ENCODE results near the gene ZDHHC19.
"Not testable (repeated sequence)": the region's sequence is repeated elsewhere in the genome, so short reads cannot be mapped to it uniquely, and the experiment has no call there.

ZDHHC19 gene, protein sequence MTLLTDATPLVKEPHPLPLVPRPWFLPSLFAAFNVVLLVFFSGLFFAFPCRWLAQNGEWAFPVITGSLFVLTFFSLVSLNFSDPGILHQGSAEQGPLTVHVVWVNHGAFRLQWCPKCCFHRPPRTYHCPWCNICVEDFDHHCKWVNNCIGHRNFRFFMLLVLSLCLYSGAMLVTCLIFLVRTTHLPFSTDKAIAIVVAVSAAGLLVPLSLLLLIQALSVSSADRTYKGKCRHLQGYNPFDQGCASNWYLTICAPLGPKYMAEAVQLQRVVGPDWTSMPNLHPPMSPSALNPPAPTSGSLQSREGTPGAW

DNA sequence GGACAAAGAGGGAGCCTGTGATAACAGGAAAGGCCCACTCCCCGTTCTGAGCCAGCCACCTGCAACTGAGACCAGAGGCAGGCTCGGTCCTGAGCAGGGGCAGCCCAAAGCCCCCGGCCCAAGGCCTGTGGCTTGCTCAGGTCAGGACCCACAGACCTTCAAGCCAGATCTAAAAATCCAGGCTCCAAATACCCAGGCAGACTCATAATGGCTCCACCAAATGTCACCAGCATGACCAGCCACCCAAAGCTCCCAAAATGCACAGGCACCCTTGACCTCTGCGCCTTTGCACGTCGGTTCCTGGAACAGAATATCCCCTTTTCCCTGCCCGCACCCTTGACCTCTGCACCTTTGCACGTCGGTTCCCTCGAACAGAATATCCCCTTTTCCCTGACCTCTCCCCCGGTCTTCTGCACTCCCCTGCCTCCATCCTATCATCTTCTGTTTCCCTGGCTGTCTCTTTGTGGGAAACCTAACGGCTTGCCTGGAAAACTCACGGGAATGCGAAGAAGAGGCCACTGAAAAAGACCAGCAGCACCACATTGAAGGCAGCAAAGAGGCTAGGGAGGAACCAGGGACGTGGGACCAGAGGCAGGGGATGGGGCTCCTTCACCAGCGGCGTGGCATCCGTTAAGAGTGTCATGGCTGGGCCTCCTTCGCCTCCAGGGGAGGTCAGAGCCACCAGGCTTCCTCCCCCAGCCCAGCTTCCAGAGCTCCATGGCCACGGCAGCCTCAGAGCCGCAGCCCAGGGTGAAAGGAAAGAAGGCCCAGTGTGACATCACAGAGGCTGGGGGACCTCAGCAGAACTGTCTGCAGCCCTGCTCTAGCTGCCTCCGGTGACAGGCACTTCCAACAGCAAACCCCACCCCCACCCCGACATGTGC lies at the start of gene ZDHHC19:
Gene ZDHHC19, minus strand, starts transcription at position 728 of the 884 bp plus-strand sequence. Its CDS starts 85 bp downstream, at position 643.
- Mint-ChIP-seq H3K36me3 (no peaks in the 10 kb centered on the region), H3K27me3 (no peaks in the 10 kb centered on the region), H3K4me3 (no peak within 1 kb of the TSS), H3K27ac (no peak within 1 kb of the TSS), H3K4me1 (peaks cover 3% of the 10 kb centered on the region), H3K9me3 (no peaks in the 10 kb centered on the region)

- H3K36me3 Mint-ChIP-seq = peaks cover 16% of the 10 kb centered on the region
- no peak overlapping the region for H3K4me3 Mint-ChIP-seq
- no peak overlapping the region for H3K27ac Mint-ChIP-seq
- H3K27me3 Mint-ChIP-seq = no peaks in the 10 kb centered on the region
- H3K9me3 Mint-ChIP-seq = no peaks in the 10 kb centered on the region
- peaks cover 6% of the 10 kb centered on the region for H3K4me1 Mint-ChIP-seq
These were observed 49.6 kb upstream of the ZDHHC19 start for GRCh38 chr3:196260784-196261183.

GRCh38 chr3:196255776-196256175 lies 44.6 kb upstream of the ZDHHC19 start:
- Mint-ChIP-seq H3K4me1 (no peaks in the 10 kb centered on the region), H3K27ac (peak overlapping the region; percentile 55), H3K36me3 (peaks cover 4% of the 10 kb centered on the region)

GRCh38 chr3:196254376-196255283 lies 43.4 kb upstream of the ZDHHC19 start:
- no peaks in the 10 kb centered on the region for H3K4me1 Mint-ChIP-seq
- H3K27me3 Mint-ChIP-seq = no peaks in the 10 kb centered on the region
- no peaks in the 10 kb centered on the region for H3K9me3 Mint-ChIP-seq
- H3K27ac Mint-ChIP-seq = no peak overlapping the region
- no peak overlapping the region for H3K4me3 Mint-ChIP-seq
- H3K36me3 Mint-ChIP-seq = peaks cover 2% of the 10 kb centered on the region

More at GRCh38 chr3:196255776-196256175, 44.6 kb upstream of the ZDHHC19 start:
- Mint-ChIP-seq H3K9me3 (no peaks in the 10 kb centered on the region), H3K27me3 (no peaks in the 10 kb centered on the region), H3K4me3 (no peak overlapping the region)

DNA sequence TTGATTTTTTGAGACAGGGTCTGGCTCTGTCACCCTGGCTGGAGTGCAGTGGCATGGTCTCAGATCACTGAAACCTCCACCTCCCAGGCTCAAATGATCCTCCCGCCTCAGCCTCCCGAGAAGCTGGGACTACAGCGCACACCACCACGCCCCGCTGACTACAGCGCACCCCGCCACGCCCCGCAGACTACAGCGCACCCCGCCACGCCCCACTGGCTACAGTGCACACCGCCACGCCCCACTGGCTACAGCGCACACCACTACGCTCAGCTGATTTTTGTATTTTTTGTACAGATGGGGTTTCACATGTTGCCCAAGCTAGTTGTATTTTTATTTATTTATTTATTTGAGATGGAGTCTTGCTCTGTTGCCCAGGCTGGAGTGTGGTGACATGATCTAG lies 40.7 kb upstream of the ZDHHC19 start:
- Mint-ChIP-seq H3K27ac (no peak overlapping the region), H3K36me3 (peaks cover 5% of the 10 kb centered on the region), H3K4me1 (no peaks in the 10 kb centered on the region), H3K9me3 (no peaks in the 10 kb centered on the region), H3K4me3 (no peak overlapping the region), H3K27me3 (no peaks in the 10 kb centered on the region)

DNA sequence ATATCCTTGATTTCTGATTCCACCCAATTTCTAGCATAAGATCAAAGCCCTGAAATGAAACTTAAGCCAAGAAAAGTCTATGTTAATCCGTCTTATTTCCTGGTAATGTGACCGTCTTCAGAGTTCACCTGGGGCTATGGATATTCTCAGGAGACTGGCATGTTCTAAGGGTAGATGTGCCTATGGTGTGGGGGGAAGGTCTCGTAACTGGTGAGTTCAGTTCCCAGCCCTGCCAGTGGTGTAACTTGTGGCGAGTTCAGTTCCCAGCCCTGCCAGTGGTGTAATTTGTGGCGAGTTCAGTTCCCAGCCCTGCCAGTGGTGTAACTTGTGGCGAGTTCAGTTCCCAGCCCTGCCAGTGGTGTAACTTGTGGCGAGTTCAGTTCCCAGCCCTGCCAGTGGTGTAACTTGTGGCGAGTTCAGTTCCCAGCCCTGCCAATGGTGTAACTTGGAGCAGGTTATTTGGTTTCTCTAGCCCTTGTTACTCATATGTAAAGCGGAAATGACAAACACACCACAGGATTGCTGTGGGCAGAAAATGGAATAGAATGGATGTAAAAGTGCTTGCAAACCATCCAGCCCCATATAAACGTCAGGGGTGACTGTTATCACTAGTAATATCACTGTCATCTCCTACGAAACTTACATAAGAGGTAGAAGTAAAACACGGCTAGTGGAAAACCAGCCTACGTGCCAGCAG lies 35.6 kb upstream of the ZDHHC19 start:
- Mint-ChIP-seq H3K27me3 (no peaks in the 10 kb centered on the region), H3K36me3 (peaks cover 9% of the 10 kb centered on the region), H3K4me1 (no peaks in the 10 kb centered on the region), H3K4me3 (no peak overlapping the region), H3K9me3 (no peaks in the 10 kb centered on the region), H3K27ac (no peak overlapping the region)

- not testable (repeated sequence) for H3K27me3 Mint-ChIP-seq, H3K27ac Mint-ChIP-seq, H3K4me3 Mint-ChIP-seq, H3K4me1 Mint-ChIP-seq, H3K9me3 Mint-ChIP-seq
- peaks cover 12% of the 10 kb centered on the region for H3K36me3 Mint-ChIP-seq
These were observed 33.0 kb upstream of the ZDHHC19 start for GRCh38 chr3:196244166-196244565.

GRCh38 chr3:196241704-196242103 lies 30.5 kb upstream of the ZDHHC19 start:
- no peaks in the 10 kb centered on the region for H3K4me1 Mint-ChIP-seq
- no peaks in the 10 kb centered on the region for H3K9me3 Mint-ChIP-seq
- H3K27me3 Mint-ChIP-seq = no peaks in the 10 kb centered on the region
- H3K36me3 Mint-ChIP-seq = peaks cover 9% of the 10 kb centered on the region
- H3K27ac Mint-ChIP-seq = no peak overlapping the region
- no peak overlapping the region for H3K4me3 Mint-ChIP-seq

DNA sequence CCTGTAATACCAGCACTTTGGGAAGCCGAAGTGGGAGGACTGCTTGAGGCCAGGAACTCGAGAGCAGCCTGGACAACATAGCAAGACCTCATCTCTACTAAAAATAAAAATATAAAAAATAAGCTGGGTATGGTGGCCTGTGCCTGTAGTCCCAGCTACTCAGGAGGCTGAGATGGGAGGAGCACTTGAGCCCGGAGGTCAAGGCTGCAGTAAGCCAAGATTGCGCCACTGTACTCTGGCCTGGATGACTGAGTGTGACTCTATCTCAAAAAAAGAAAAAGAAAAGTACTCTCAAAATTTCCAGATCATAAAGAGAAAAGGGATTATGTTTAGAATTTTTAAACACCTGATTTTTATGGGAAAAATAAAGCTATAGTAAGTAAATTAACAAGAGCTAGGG lies 29.2 kb upstream of the ZDHHC19 start:
- H3K4me3 Mint-ChIP-seq = no peak overlapping the region
- no peaks in the 10 kb centered on the region for H3K27me3 Mint-ChIP-seq
- peaks cover 5% of the 10 kb centered on the region for H3K36me3 Mint-ChIP-seq
- H3K27ac Mint-ChIP-seq = no peak overlapping the region
- no peaks in the 10 kb centered on the region for H3K9me3 Mint-ChIP-seq
- no peaks in the 10 kb centered on the region for H3K4me1 Mint-ChIP-seq

- H3K36me3 Mint-ChIP-seq = peaks cover 3% of the 10 kb centered on the region
- H3K9me3 Mint-ChIP-seq = no peaks in the 10 kb centered on the region
- no peaks in the 10 kb centered on the region for H3K4me1 Mint-ChIP-seq
- H3K4me3 Mint-ChIP-seq = no peak overlapping the region
- H3K27me3 Mint-ChIP-seq = no peaks in the 10 kb centered on the region
- no peak overlapping the region for H3K27ac Mint-ChIP-seq
These were observed 27.7 kb upstream of the ZDHHC19 start for GRCh38 chr3:196238612-196239560.

- no peak overlapping the region for H3K27ac Mint-ChIP-seq
- no peaks in the 10 kb centered on the region for H3K27me3 Mint-ChIP-seq
- H3K4me3 Mint-ChIP-seq = no peak overlapping the region
- H3K36me3 Mint-ChIP-seq = peaks cover 3% of the 10 kb centered on the region
- no peaks in the 10 kb centered on the region for H3K9me3 Mint-ChIP-seq
- H3K4me1 Mint-ChIP-seq = no peaks in the 10 kb centered on the region
These were observed 26.0 kb upstream of the ZDHHC19 start for GRCh38 chr3:196237203-196237602.

- no peak overlapping the region for H3K4me3 Mint-ChIP-seq
- H3K9me3 Mint-ChIP-seq = no peaks in the 10 kb centered on the region
- no peaks in the 10 kb centered on the region for H3K27me3 Mint-ChIP-seq
- H3K27ac Mint-ChIP-seq = no peak overlapping the region
- H3K36me3 Mint-ChIP-seq = peaks cover 3% of the 10 kb centered on the region
- no peaks in the 10 kb centered on the region for H3K4me1 Mint-ChIP-seq
These were observed 25.0 kb upstream of the ZDHHC19 start for GRCh38 chr3:196236223-196236622.

DNA sequence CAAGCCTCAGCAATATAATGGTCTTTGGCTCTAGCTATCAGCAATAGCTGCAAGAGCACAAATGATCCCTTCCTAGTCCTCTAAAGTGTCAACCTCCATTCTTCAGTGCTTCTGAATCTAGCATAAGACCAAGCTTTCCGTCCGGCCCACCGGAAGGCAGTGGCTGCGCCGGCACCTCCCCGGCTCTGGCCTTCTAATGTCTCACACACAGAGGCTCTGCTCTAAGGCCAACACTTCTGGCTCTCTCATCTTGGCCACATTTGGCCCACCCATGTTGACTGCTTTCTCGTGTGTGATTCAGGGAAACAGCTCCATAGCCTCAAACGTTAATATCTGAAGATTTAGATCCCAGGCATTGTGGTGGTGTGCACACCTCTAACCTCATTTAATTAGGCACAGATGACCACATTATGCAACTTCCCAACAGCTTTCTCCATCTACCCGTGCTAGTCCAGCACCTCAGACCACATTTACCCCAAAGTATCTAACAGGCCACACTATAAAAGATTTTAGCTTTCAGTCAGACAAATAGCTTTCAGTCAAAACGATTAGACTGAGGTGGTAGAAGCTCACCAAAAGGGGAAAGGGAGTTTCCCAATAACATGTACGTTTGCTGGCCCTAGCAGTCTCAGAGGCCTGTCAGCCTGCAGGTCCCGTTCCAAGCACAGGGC lies 24.4 kb upstream of the ZDHHC19 start:
- H3K27ac Mint-ChIP-seq = peak overlapping the region; percentile 52
- H3K27me3 Mint-ChIP-seq = no peaks in the 10 kb centered on the region

DNA sequence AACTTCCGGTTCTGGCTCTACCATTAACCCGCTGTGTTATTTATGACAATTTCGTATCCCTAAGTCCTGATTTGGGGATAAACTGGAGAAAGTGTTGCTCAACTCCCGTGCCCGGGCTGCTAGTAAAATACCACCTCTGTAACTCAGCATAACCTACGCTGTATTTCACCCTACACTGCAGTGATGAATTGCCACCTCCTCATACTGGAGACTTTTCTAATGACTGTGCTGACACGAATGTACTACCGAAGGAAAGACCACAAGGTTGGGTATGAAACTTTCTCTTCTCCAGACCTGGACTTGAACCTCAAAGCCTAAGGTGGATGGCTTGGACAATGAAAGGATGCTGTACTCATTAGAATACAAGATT lies 21.7 kb upstream of the ZDHHC19 start:
- no peaks in the 10 kb centered on the region for H3K36me3 Mint-ChIP-seq
- no peaks in the 10 kb centered on the region for H3K27me3 Mint-ChIP-seq
- no peaks in the 10 kb centered on the region for H3K9me3 Mint-ChIP-seq
- no peak overlapping the region for H3K4me3 Mint-ChIP-seq
- no peaks in the 10 kb centered on the region for H3K4me1 Mint-ChIP-seq
- no peak overlapping the region for H3K27ac Mint-ChIP-seq

More for the DNA sequence above, 24.4 kb upstream of the ZDHHC19 start:
- no peak overlapping the region for H3K4me3 Mint-ChIP-seq
- H3K4me1 Mint-ChIP-seq = no peaks in the 10 kb centered on the region
- H3K36me3 Mint-ChIP-seq = peaks cover 3% of the 10 kb centered on the region
- no peaks in the 10 kb centered on the region for H3K9me3 Mint-ChIP-seq
